OCI-M1 (cell line): ENCODE measurements around the gene ZNF274.
A peak's percentile ranks its signal among the peaks of the same experiment; 100 is the strongest.
"Not testable (repeated sequence)": the region's sequence is repeated elsewhere in the genome, so short reads cannot be mapped to it uniquely, and the experiment has no call there.

Experiments
- DNase-seq: peaks from one replicate; lab custom pipeline; 2025; lab: John Stamatoyannopoulos, UW

The ZNF274 gene

GRCh38 chr19:58212336-58213074, 29.6 kb downstream of the ZNF274 start:
- DNase-seq: no peak

GRCh38 chr19:58213075-58213369, 30.2 kb downstream of the ZNF274 start:
- DNase-seq: no peak

GRCh38 chr19:58217069-58217481, 34.2 kb downstream of the ZNF274 start:
- no peak for DNase-seq

- peak; percentile 78 for DNase-seq
Measured at GRCh38 chr19:58217607-58218391, 34.9 kb downstream of the ZNF274 start.

GRCh38 chr19:58218899-58219298, 36.0 kb downstream of the ZNF274 start:
- peak; percentile 66 for DNase-seq

- DNase-seq: peak; percentile 79
Measured at GRCh38 chr19:58227964-58228584, 45.2 kb downstream of the ZNF274 start.

- DNase-seq: peak; percentile 91
Measured at GRCh38 chr19:58228585-58229254, 45.9 kb downstream of the ZNF274 start, which contains the start of gene ZNF544. Gene ZNF544, plus strand, starts transcription at chr19:58228914. Its CDS starts 15,110 bp downstream, at chr19:58244024.

GRCh38 chr19:58229255-58229639, 46.4 kb downstream of the ZNF274 start:
- DNase-seq: peak; percentile 81

GRCh38 chr19:58237324-58237723, 54.5 kb downstream of the ZNF274 start:
- DNase-seq: no peak

GRCh38 chr19:58243351-58243750, 60.5 kb downstream of the ZNF274 start:
- DNase-seq: no peak

GRCh38 chr19:58248886-58249285, 66.0 kb downstream of the ZNF274 start:
- DNase-seq: no peak

GRCh38 chr19:58252102-58252685, 69.3 kb downstream of the ZNF274 start:
- DNase-seq: peak; percentile 51

- DNase-seq: not testable (repeated sequence)
Measured at GRCh38 chr19:58258259-58258658, 75.4 kb downstream of the ZNF274 start.

- DNase-seq: no peak
Measured at GRCh38 chr19:58261600-58261967, 78.7 kb downstream of the ZNF274 start.

GRCh38 chr19:58261968-58262921, 79.4 kb downstream of the ZNF274 start:
- peak; percentile 29 for DNase-seq

GRCh38 chr19:58262922-58263296, 80.0 kb downstream of the ZNF274 start:
- no peak for DNase-seq
